Stimulated activated CD4-positive, alpha-beta T cell treated with anti-CD3 and anti-CD28 coated beads, Interleukin-4, amount 100 ng/mL, for 4 hours (primary cell): ENCODE measurements around the gene CUBN.

Experiments used
- DNase-seq, 2 experiments: peaks; one replicate each; pipeline ENCODE4 v3.0.0-alpha.2; 2020

CUBN gene

GRCh38 chr10:16811765-16812164, 317.8 kb downstream of the CUBN start:
- DNase-seq = no peak

GRCh38 chr10:16811292-16811691, 318.3 kb downstream of the CUBN start:
- no peak for DNase-seq

- peak; percentile 35 to 50 for DNase-seq
Measured at GRCh38 chr10:16809074-16809718, 320.4 kb downstream of the CUBN start.

GRCh38 chr10:16804123-16804522, 325.5 kb downstream of the CUBN start:
- no peak for DNase-seq

GRCh38 chr10:16803464-16803863, 326.1 kb downstream of the CUBN start:
- no peak for DNase-seq

- no peak for DNase-seq
Measured at GRCh38 chr10:16799621-16800020, 330.0 kb downstream of the CUBN start.

- DNase-seq = no peak
Measured at GRCh38 chr10:16798571-16798970, 331.0 kb downstream of the CUBN start.

GRCh38 chr10:16795410-16796073, 334.1 kb downstream of the CUBN start:
- DNase-seq = no peak

- no peak for DNase-seq
Measured at GRCh38 chr10:16794005-16794404, 335.6 kb downstream of the CUBN start.

- no peak for DNase-seq
Measured at GRCh38 chr10:16792675-16793074, 336.9 kb downstream of the CUBN start.

- DNase-seq = no peak
Measured at GRCh38 chr10:16789765-16790164, 339.8 kb downstream of the CUBN start.

- DNase-seq = no peak
Measured at GRCh38 chr10:16789261-16789660, 340.4 kb downstream of the CUBN start.

- DNase-seq = no peak
Measured at GRCh38 chr10:16788778-16789177, 340.8 kb downstream of the CUBN start.

GRCh38 chr10:16788125-16788524, 341.5 kb downstream of the CUBN start:
- DNase-seq = no peak

GRCh38 chr10:16787361-16787791, 342.2 kb downstream of the CUBN start:
- DNase-seq = peak; percentile 44 to 72

- no peak for DNase-seq
Measured at GRCh38 chr10:16780338-16780880, 349.2 kb downstream of the CUBN start.

GRCh38 chr10:16779384-16779915, 350.2 kb downstream of the CUBN start:
- peak; percentile 54 to 75 for DNase-seq

- DNase-seq = no peak
Measured at GRCh38 chr10:16777473-16778370, 351.9 kb downstream of the CUBN start.

GRCh38 chr10:16776896-16777295, 352.7 kb downstream of the CUBN start:
- no peak for DNase-seq
